Astrocyte (in vitro differentiated cells and primary cell): Measurements from ENCODE around the gene CHSY1. TPM values are rescaled to one million over a fixed set of nuclear protein-coding genes. Genes with fewer than 3 reads are reported as not detected.

Experiments
- DNase-seq: peaks from one replicate; pipeline ENCODE4 v3.0.0-alpha.2; 2010; ENCODE audit warnings: low read depth
- FAIRE-seq: peaks from 2 replicates; lab custom pipeline; 2011; peaks lifted over from hg19 to GRCh38; lab: Jason Lieb, UNC
- H2AFZ ChIP-seq: 2 replicates; pipeline ENCODE4 v1.6.0; 2012; ENCODE audit warnings: low read depth, low read length, inconsistent platforms
- H3K27ac ChIP-seq: 2 replicates; pipeline ENCODE4 v1.5.1; 2011; ENCODE audit warnings: low read depth, low read length, inconsistent platforms
- H3K27me3 ChIP-seq: 2 replicates; pipeline ENCODE4 v1.6.0; 2011; ENCODE audit warnings: low read length, inconsistent platforms; ENCODE audit not compliant: insufficient read depth
- H3K36me3 ChIP-seq: 2 replicates; pipeline ENCODE4 v1.5.1; 2011; ENCODE audit warnings: low read length, inconsistent platforms; ENCODE audit not compliant: insufficient read depth
- H3K4me1 ChIP-seq: 2 replicates; pipeline ENCODE4 v1.5.1; 2011; ENCODE audit warnings: low read length, inconsistent platforms; ENCODE audit not compliant: insufficient read depth
- H3K4me2 ChIP-seq: 2 replicates; pipeline ENCODE4 v1.6.0; 2012; ENCODE audit warnings: low read length, inconsistent platforms
- H3K4me3 ChIP-seq: 2 replicates; pipeline ENCODE4 v1.5.1; 2011; ENCODE audit warnings: low read depth, mild to moderate bottlenecking, low read length, inconsistent platforms; ENCODE audit not compliant: insufficient read depth
- H3K79me2 ChIP-seq: 2 replicates; pipeline ENCODE4 v1.6.0; 2012; ENCODE audit warnings: mild to moderate bottlenecking, low read length, inconsistent platforms; ENCODE audit not compliant: insufficient read depth
- H3K9ac ChIP-seq: 2 replicates; pipeline ENCODE4 v1.6.0; 2012; ENCODE audit warnings: mild to moderate bottlenecking, low read length, inconsistent platforms
- H3K9me3 ChIP-seq: 2 replicates; pipeline ENCODE4 v1.5.1; 2012; ENCODE audit warnings: low read depth, mild to moderate bottlenecking, low read length, inconsistent platforms; ENCODE audit not compliant: insufficient read depth
- H4K20me1 ChIP-seq: 2 replicates; pipeline ENCODE4 v1.6.0; 2012; ENCODE audit warnings: low read length, inconsistent platforms; ENCODE audit not compliant: insufficient read depth
- H3K27ac Mint-ChIP-seq: one replicate; pipeline ENCODE4 v1.8.0; 2021; ENCODE audit warnings: mild to moderate bottlenecking, mixed read lengths; ENCODE audit not compliant: unreplicated experiment
- H3K27me3 Mint-ChIP-seq: one replicate; pipeline ENCODE4 v1.8.0; 2021; ENCODE audit warnings: low read depth, mixed read lengths; ENCODE audit not compliant: unreplicated experiment
- H3K36me3 Mint-ChIP-seq: one replicate; pipeline ENCODE4 v1.8.0; 2021; ENCODE audit warnings: low read depth, mixed read lengths; ENCODE audit not compliant: unreplicated experiment
- H3K4me1 Mint-ChIP-seq: one replicate; pipeline ENCODE4 v1.8.0; 2021; ENCODE audit warnings: low read depth, mixed read lengths; ENCODE audit not compliant: unreplicated experiment
- H3K4me3 Mint-ChIP-seq: one replicate; pipeline ENCODE4 v1.8.0; 2021; ENCODE audit warnings: mild to moderate bottlenecking, moderate library complexity, mixed read lengths; ENCODE audit not compliant: unreplicated experiment
- H3K9me3 Mint-ChIP-seq: one replicate; pipeline ENCODE4 v1.8.0; 2021; ENCODE audit warnings: mild to moderate bottlenecking, mixed read lengths; ENCODE audit not compliant: unreplicated experiment
- CTCF ChIP-seq: IDR thresholded peaks from 2 replicates; pipeline ENCODE4 v1.5.1; 2011; ENCODE audit warnings: low read depth, mild to moderate bottlenecking, inconsistent platforms, low read length, moderate library complexity; ENCODE audit not compliant: insufficient read depth
- EZH2 ChIP-seq: IDR thresholded peaks from 2 replicates; pipeline ENCODE4 v1.6.1; 2012; ENCODE audit warnings: mild to moderate bottlenecking, low read length, inconsistent platforms; ENCODE audit not compliant: insufficient read depth
- total RNA-seq: library from RNA; stranded (reverse); gene quantifications from 2 replicates; pipeline ENCODE4 v1.2.1, GENCODE V29; 2021

Gene CHSY1
- total RNA-seq, 1 donor from 2014 or later = 42.2 TPM

DNA sequence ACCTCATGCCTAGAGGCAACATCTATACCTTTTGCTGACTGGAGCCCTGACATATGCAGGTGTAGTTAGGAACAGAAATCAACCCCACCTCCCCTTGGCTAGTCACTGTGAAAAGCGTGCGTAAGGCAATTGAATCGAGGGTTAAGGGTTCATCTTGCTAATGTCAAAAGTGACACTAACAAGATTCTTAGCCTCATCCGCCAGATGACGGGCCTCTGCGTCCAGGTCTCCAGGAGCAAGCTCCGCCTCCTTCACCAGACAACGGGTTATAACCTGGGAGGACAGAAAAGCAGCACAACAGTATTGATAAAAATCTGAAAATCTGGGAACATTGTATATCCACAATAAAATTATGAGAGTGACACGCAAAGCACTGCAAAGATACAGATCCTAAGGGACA, 20.7 kb upstream of the CHSY1 start:
- FAIRE-seq = no peak

GRCh38 chr15:101269479-101270223, 17.8 kb upstream of the CHSY1 start:
- H3K4me3 ChIP-seq = no peak overlapping the region
- Mint-ChIP-seq H3K4me3 (no peak overlapping the region), H3K27ac (no peak overlapping the region), H3K9me3 (no peaks in the 10 kb centered on the region), H3K36me3 (peaks cover 29% of the 10 kb centered on the region), H3K27me3 (no peaks in the 10 kb centered on the region), H3K4me1 (no peaks in the 10 kb centered on the region)
- FAIRE-seq (no peak), DNase-seq (no peak)
- H3K36me3 ChIP-seq = peaks cover 49% of the 10 kb centered on the region
- H3K27me3 ChIP-seq = no peaks in the 10 kb centered on the region
- no peak overlapping the region for H3K27ac ChIP-seq
- peaks cover 29% of the 10 kb centered on the region for H3K4me1 ChIP-seq
- H3K79me2 ChIP-seq = peaks cover 7% of the 10 kb centered on the region
- H3K9ac ChIP-seq = no peak overlapping the region
- H2AFZ ChIP-seq = no peak overlapping the region
- H3K4me2 ChIP-seq = no peak overlapping the region
- peaks cover 39% of the 10 kb centered on the region for H4K20me1 ChIP-seq
- H3K9me3 ChIP-seq = no peaks in the 10 kb centered on the region
- TF ChIP-seq EZH2 (no peak), CTCF (no peak)

More for the DNA sequence above, 20.7 kb upstream of the CHSY1 start:
- Mint-ChIP-seq H3K27me3 (no peaks in the 10 kb centered on the region), H3K4me3 (no peak overlapping the region), H3K4me1 (peaks cover 6% of the 10 kb centered on the region), H3K36me3 (peaks cover 22% of the 10 kb centered on the region), H3K9me3 (no peaks in the 10 kb centered on the region), H3K27ac (no peak overlapping the region)
- no peak overlapping the region for H3K4me3 ChIP-seq
- H3K4me1 ChIP-seq = peaks cover 15% of the 10 kb centered on the region
- H3K9ac ChIP-seq = no peak overlapping the region
- peaks cover 58% of the 10 kb centered on the region for H3K36me3 ChIP-seq
- H3K9me3 ChIP-seq = no peaks in the 10 kb centered on the region
- H3K4me2 ChIP-seq = no peak overlapping the region
- H2AFZ ChIP-seq = no peak overlapping the region
- no peaks in the 10 kb centered on the region for H3K27me3 ChIP-seq
- no peak overlapping the region for H3K27ac ChIP-seq
- peaks cover 32% of the 10 kb centered on the region for H3K79me2 ChIP-seq
- no peak for TF ChIP-seq EZH2
- TF ChIP-seq CTCF = no peak
- DNase-seq = no peak
- H4K20me1 ChIP-seq = peaks cover 61% of the 10 kb centered on the region
